ENCODE measurements around the gene ZNF823. TPM values are rescaled to one million over a fixed set of nuclear protein-coding genes. Genes with fewer than 3 reads are reported as not detected.

Gene ZNF823
- 2.3 and 5.8 TPM in 2 replicates for total RNA-seq

GRCh38 chr19:11738746-11739620 lies at the start of gene ZNF823:
Gene ZNF823 (minus strand): TSS chr19:11738946. CDS start chr19:11738819, 127 bp downstream.

GRCh38 chr19:11766597-11767591 lies 28.1 kb upstream of the ZNF823 start, which contains the start of gene ZNF441:
Gene ZNF441 (plus strand): TSS chr19:11767000. CDS start chr19:11767194, 194 bp downstream.

Other genes starting within 250 kb of the ZNF823 start
- gene ZNF653, start 233.1 kb downstream of the ZNF823 start, total RNA-seq: 3.2 and 7.8 TPM in 2 replicates
- 43.2 and 46.1 TPM in 2 replicates for gene ECSIT, start 209.8 kb downstream of the ZNF823 start, total RNA-seq
- 5.5 and 10.3 TPM in 2 replicates for gene CNN1, start 200.1 kb downstream of the ZNF823 start, total RNA-seq
- gene ELOF1, start 179.7 kb downstream of the ZNF823 start, total RNA-seq: 46.3 and 65.7 TPM in 2 replicates
- not detected in 2 replicates for gene ACP5, start 161.3 kb downstream of the ZNF823 start, total RNA-seq
- 8.1 and 8.7 TPM in 2 replicates for gene ZNF627, start 141.5 kb downstream of the ZNF823 start, total RNA-seq
- gene ZNF441, start 28.1 kb upstream of the ZNF823 start, total RNA-seq: 2.3 and 4.3 TPM in 2 replicates
- 0.71 TPM in 1 of 2 replicates, not detected in the other for gene ZNF491, start 59.6 kb upstream of the ZNF823 start, total RNA-seq
- gene ZNF440, start 75.3 kb upstream of the ZNF823 start, total RNA-seq: 3.9 and 11.0 TPM in 2 replicates
- 0.58 and 1.4 TPM in 2 replicates for gene ZNF439, start 109.8 kb upstream of the ZNF823 start, total RNA-seq
- gene ZNF69, start 148.8 kb upstream of the ZNF823 start, total RNA-seq: 0.86 and 3.5 TPM in 2 replicates
- 1.4 and 4.6 TPM in 2 replicates for gene ZNF700, start 186.2 kb upstream of the ZNF823 start, total RNA-seq
- 0.53 and 0.86 TPM in 2 replicates for gene ZNF763, start 226.1 kb upstream of the ZNF823 start, total RNA-seq